GM19025 (cell line): Measurements from ENCODE around the gene MAMDC4.
"Not testable (repeated sequence)": the region's sequence is repeated elsewhere in the genome, so short reads cannot be mapped to it uniquely, and the experiment has no call there.

Experiments used
- ATAC-seq: cut with Tn5 transposase; IDR thresholded peaks from one replicate; pipeline ENCODE4 v1.9.1; 2021; ENCODE audit warnings: mild to moderate bottlenecking, low read depth, moderate library complexity; ENCODE audit not compliant: unreplicated experiment

The MAMDC4 gene

DNA sequence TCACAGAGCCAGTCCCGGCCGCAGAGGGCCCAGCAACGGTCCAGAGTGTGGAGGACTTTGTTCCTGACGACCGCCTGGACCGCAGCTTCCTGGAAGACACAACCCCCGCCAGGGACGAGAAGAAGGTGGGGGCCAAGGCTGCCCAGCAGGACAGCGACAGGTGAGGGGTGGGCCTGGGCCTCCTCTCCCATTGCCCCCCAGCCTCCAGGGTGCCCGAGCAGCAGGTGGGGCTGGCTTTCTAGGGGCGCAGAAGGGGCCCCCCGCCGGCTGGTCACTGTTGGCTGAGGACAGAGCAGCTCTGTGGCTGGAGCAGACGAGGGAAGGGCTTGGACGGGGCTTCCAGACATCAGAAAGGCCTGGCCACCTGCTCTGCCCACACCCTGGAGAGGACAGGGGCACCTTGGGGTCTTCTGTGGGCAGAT, 14.3 kb upstream of the MAMDC4 start:
- not testable (repeated sequence) for ATAC-seq

GRCh38 chr9:136838314-136839228, 13.6 kb upstream of the MAMDC4 start:
- no peak for ATAC-seq

- ATAC-seq: no peak
These were observed 12.7 kb upstream of the MAMDC4 start for GRCh38 chr9:136839229-136840139.

- no peak for ATAC-seq
These were observed 11.8 kb upstream of the MAMDC4 start for GRCh38 chr9:136840140-136840876.

DNA sequence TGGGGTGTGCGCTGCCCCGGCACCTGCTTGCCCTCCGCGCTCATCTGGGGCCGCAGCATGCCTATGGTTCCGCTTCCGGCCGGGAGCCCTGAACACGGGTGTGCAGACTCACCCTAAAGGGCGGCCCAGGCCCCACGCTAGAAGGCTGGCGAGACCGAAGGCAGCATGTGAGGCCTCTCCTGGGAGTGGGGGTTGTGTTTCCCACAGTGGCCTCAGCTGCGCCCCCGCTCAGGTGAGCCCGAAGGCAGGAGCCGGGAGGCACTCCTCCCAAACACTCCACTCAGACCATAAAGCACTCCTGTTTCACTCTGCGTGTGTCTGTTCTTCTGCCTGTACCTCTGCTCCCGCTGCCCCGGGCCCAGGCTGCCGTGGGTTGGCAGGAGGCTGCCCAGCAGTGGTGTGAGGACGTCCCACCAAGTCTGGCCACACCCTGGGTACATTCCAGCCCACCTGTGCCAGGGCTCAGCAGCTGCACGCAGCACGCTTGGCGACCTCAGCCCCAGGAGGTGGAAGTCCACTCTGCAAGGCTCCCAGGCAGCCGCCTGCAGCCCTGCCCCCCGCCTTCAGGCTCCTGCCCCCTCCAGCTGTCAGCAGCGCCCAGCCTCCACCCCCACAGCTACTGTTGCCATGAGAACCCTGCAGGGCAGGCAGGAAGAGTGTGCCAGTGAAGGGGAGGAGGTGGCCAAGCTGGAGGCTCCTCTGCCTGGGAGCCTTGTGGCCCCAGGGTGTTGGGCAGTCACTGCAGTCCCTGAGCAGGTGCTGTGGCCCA, 11.1 kb upstream of the MAMDC4 start:
- ATAC-seq: no peak

DNA sequence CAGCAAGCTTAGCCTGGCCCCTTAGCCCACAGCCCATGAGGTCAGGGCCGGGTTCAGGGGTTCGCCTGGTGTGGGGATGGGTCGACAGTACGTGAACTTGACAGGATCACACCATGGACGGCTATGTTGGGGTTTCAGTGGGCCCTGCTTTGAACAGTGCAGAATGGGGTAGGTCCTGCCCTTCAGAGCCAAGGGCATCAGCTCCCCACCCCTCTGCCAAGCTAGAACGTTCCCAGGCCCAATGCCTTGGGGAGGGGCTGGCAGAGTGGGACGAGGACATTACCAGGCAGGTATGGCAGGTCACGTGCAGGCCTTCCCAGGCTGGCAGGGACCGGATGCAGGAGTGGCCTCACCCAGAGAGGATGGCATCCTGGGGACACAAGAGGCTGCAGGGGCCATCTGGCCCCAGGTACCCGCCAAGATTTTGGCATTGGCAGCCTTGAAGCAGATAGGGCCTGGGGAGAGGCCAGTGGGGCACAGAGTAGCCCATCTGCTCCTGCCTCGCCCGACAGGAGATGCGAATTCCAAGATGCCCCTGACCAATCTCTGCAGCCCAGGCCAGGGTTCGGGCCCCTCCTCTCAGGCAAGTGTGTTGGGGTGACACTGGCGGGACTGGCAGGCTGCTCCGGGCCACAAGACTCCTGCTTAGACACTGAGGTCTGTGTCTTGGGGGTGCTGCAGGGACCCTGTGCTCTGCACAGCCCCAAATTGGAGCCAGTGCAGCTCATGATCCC, 10.3 kb upstream of the MAMDC4 start:
- not testable (repeated sequence) for ATAC-seq

GRCh38 chr9:136842380-136842948, 9.7 kb upstream of the MAMDC4 start, which contains the start of gene AJM1:
Gene AJM1 (plus strand): TSS chr9:136842478. CDS start chr9:136844415, 1,937 bp downstream.
- ATAC-seq: peak; percentile 75

GRCh38 chr9:136843159-136843800, 8.9 kb upstream of the MAMDC4 start:
- not testable (repeated sequence) for ATAC-seq

GRCh38 chr9:136843801-136844740, 8.1 kb upstream of the MAMDC4 start:
- ATAC-seq: not testable (repeated sequence)

DNA sequence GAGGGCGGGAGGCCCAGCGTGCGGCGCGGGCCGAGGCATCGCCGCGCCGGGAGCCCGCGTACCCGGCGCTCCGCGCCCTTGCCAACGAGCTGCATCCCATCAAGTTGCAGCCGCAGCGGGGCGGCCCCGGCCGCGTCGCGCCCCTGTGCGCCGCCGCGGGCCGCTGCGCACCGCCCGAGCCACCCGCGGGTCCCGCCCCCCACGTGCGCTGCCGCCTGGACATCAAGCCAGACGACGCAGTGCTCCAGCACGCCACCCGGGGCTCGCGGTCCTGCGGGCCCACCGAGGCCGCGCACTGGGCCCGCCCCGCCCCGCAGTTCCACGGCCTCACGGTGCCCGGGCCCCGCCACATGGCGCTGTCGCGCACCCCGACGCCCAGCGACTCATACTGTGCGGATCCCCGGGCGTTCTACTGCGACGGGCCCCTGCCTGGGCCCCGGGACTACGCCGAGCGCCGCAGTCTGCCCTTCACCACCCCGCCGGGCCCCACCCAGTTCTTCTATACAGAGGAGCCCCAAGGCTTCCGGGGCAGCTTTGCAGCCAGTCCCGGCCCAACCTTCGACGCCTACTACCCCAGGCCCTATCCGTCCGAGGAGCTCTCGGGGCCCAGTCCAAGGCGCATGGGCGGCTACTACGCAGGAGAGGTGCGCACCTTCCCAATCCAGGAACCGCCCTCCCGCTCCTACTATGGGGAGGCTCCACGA, 7.2 kb upstream of the MAMDC4 start:
- ATAC-seq: no peak

GRCh38 chr9:136845465-136846260, 6.5 kb upstream of the MAMDC4 start:
- ATAC-seq: no peak

DNA sequence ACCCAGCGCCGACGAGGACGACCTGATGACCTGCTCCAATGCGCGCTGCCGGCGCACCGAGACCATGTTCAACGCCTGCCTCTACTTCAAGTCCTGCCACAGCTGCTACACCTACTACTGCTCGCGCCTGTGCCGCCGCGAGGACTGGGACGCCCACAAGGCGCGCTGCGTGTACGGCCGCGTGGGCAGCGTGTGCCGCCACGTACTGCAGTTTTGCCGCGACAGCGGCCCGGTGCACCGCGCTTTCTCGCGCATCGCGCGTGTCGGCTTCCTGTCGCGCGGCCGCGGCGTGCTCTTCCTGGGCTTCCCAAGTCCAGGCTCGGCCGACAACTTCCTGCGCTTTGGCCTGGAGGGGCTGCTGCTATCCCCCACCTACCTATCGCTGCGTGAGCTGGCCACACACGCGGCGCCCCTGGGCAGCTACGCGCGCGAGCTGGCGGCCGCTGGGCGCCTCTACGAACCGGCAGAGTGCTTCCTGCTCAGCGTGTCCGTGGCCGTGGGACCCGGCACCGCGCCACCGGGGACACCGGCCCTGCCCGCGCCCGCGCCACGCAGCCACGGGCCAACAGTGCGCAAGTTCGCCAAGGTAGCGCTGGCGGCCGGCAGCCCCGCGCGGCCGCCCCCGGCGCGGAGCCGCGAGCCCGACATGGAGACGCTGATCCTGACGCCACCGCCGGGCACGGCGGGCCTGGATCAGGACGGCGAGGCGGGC, 5.6 kb upstream of the MAMDC4 start:
- no peak for ATAC-seq

DNA sequence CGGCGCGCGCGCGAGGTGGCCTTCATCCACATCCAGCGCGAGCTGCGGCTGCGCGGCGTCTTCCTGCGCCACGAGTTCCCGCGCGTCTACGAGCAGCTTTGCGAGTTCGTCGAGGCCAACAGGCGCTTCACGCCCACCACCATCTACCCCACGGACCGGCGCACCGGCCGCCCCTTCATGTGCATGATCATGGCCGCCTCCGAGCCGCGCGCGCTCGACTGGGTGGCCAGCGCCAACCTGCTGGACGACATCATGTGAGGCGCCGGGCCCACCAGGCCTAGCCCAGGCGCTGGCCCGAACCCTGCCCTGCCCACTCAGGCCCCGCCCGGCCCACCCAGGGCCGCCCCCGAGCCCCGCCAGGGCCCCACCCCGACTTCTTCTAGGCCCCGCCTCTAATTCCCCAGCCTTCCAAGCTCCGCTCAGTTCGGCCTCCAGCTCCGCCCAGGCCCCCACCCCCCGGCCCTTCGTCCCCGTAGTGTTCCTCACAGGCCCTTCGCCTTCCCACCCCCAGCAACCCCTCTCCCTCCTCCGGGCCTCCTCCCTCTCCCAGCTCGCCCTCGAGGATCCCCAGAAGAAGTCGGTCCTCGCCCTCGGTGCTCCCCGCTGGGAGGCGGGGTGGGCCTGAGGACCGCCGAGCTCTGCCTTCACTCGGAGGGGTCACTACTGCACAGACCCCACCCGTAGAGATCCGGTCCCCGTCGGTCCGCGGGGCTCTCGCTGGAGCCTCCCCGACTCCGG, 4.9 kb upstream of the MAMDC4 start:
- no peak for ATAC-seq

DNA sequence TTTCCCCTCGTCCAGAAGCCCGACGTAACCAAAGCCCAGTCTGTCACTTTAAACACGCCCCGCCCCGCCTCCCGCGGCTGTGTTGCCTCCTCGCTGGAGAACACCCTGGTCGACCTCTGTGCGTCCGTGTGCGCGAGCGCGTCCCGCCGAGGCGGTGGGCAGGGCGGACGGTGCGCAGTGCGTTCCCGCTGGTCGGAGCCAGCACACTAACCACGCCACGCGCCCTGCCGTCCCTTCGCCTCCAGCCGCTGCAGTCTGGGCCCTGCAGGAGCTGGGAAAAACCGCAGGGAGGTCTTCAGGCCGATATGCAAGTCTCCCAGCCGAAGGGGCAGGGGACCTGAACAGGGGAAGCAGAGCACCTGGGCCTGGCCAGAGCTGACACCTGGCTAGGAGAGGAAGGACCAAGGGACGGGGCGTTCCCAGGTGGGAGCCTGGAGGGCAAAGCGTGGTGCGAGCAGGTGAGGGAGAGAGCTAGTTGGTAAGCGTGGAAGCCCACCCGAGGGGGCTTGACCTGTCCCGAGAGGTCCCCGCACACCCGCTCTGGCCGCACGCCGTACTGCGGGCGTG, 4.2 kb upstream of the MAMDC4 start:
- ATAC-seq: no peak
